Measurements from ENCODE around the gene NUAK2. TPM values are rescaled to one million over a fixed set of nuclear protein-coding genes. Genes with fewer than 3 reads are reported as not detected.

The NUAK2 gene
- total and polyA plus RNA-seq, 2 of the 4 experiments (the other 2 are of a cell fraction), result 7.2 to 17.6 TPM

DNA sequence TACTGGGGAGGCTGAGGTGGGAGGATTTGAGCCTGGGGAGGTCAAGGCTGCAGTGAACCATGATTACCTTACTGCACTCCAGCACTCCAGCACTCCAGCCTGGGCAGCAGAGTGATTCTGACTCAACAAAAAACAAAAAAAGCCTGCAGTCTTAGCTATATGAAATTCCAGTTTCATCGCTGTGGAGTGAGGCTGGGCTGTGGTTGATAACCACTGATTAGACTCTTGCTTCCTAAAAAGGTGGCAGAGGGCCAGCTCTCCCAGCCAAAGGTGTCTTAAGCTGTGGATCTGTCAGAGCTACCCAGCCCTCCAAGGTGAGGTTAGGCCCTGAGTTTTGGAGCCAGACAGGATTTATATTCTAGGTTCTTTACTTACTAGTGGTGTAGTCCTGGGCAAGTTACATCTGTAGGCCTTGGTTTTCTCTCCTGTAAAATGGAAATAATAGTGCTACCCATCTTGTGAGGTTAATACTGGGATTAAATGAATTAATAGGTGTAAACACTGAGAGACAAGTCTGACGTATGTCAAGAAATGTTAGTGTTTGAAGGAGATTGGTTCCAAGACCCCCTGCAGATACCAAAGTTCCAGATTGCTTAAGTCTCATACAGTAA, 57.9 kb downstream of the NUAK2 start:
- DNase-seq (peak; percentile 51), ATAC-seq (ENCODE audit: low read depth) (no peak)
- H4K20me1 ChIP-seq (ENCODE audit: insufficient read depth, low read length), result no peaks in the 10 kb centered on the region
- no peak overlapping the region for H2AK5ac ChIP-seq (ENCODE audit: low read depth, low read length)
- WGBS, 2 experiments (ENCODE audit: extremely low coverage in 2 of 2, insufficient read length in 1 of 2), result no CpG with 5 or more reads among the region's 2 CpGs
- no TSS peak for BruUV-seq (replicated peaks)
- peaks cover 0 to 20% of the 10 kb centered on the region in 2 experiments; a peak in 2 of 4 replicates for H3K79me1 ChIP-seq (ENCODE audit: low read depth in 1 of 2, low read length in 2 of 2)
- H3K23ac ChIP-seq (ENCODE audit: low read depth, low read length), result no peak overlapping the region
- H2BK120ac ChIP-seq (ENCODE audit: low read depth, low read length), result no peak overlapping the region
- no peak overlapping the region for H3K56ac ChIP-seq (ENCODE audit: extremely low read depth, insufficient read depth, low read length)
- no peak overlapping the region for H2BK20ac ChIP-seq (ENCODE audit: low read depth, low read length)
- POLR2A ChIA-PET (ENCODE audit: unreplicated experiment), result no interaction called here
- TF ChIP-seq RFX5 (IDR thresholded peaks at IDR 0.05; ENCODE audit: low read depth, low read length) (no peak), POLR2A (IDR thresholded peaks at IDR 0.05; ENCODE audit: low read depth, low read length) (no peak), MAZ (IDR thresholded peaks at IDR 0.05; ENCODE audit: borderline replicate concordance, low read depth, low read length) (no peak)
- TF ChIP-seq, protein P1, sequence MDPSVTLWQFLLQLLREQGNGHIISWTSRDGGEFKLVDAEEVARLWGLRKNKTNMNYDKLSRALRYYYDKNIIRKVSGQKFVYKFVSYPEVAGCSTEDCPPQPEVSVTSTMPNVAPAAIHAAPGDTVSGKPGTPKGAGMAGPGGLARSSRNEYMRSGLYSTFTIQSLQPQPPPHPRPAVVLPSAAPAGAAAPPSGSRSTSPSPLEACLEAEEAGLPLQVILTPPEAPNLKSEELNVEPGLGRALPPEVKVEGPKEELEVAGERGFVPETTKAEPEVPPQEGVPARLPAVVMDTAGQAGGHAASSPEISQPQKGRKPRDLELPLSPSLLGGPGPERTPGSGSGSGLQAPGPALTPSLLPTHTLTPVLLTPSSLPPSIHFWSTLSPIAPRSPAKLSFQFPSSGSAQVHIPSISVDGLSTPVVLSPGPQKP (IDR thresholded peaks at IDR 0.05; ENCODE audit: borderline replicate concordance, low read depth, low read length), result no peak
- TF ChIP-seq, protein P2, sequence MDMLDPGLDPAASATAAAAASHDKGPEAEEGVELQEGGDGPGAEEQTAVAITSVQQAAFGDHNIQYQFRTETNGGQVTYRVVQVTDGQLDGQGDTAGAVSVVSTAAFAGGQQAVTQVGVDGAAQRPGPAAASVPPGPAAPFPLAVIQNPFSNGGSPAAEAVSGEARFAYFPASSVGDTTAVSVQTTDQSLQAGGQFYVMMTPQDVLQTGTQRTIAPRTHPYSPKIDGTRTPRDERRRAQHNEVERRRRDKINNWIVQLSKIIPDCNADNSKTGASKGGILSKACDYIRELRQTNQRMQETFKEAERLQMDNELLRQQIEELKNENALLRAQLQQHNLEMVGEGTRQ (IDR thresholded peaks at IDR 0.05; ENCODE audit: low read depth, low read length), result no peak
- TF ChIP-seq, protein P3, sequence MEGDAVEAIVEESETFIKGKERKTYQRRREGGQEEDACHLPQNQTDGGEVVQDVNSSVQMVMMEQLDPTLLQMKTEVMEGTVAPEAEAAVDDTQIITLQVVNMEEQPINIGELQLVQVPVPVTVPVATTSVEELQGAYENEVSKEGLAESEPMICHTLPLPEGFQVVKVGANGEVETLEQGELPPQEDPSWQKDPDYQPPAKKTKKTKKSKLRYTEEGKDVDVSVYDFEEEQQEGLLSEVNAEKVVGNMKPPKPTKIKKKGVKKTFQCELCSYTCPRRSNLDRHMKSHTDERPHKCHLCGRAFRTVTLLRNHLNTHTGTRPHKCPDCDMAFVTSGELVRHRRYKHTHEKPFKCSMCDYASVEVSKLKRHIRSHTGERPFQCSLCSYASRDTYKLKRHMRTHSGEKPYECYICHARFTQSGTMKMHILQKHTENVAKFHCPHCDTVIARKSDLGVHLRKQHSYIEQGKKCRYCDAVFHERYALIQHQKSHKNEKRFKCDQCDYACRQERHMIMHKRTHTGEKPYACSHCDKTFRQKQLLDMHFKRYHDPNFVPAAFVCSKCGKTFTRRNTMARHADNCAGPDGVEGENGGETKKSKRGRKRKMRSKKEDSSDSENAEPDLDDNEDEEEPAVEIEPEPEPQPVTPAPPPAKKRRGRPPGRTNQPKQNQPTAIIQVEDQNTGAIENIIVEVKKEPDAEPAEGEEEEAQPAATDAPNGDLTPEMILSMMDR (conservative IDR thresholded peaks at IDR 0.05; ENCODE audit: low read depth, low read length), result no peak
- dilution Hi-C loops (cut with HindIII; ENCODE audit: low sequenced_read_pairs, unreplicated experiment) (no loop called here), intact Hi-C loops (cut with micrococcal nuclease) (no loop called here), in situ Hi-C loops (cut with MboI; ENCODE audit: low sequenced_read_pairs) (loop anchor here (25.0 kb wide), 1 partner anchor 451 kb away; no protein-coding TSS in a partner anchor)
- H4K8ac ChIP-seq (ENCODE audit: low read depth in 2 of 2, low read length in 2 of 2), result no peak overlapping the region
- no peak overlapping the region for H3K27ac ChIP-seq (ENCODE audit: insufficient read depth, low read length)
- no peak overlapping the region for H2BK5ac ChIP-seq (ENCODE audit: low read depth, low read length, poor library complexity, severe bottlenecking)
- no peaks in the 10 kb centered on the region for H3K36me3 ChIP-seq (ENCODE audit: control insufficient read depth, insufficient read depth, low read length)
- CTCF ChIA-PET, result interaction anchor here (2.8 kb wide), 1 partner anchor 10 kb away, joined by 15 read pairs; no protein-coding TSS in a partner anchor
- no peak overlapping the region for H2AK9ac ChIP-seq (replicated peaks; ENCODE audit: low read depth, low read length, poor library complexity)
- no peak overlapping the region for H3K14ac ChIP-seq (replicated peaks; ENCODE audit: low read depth, low read length)
- no peak overlapping the region for H3K18ac ChIP-seq (ENCODE audit: low read depth, low read length)
- H3K27me3 ChIP-seq (ENCODE audit: control insufficient read depth, insufficient read depth, low read length), result no peaks in the 10 kb centered on the region
- no peak overlapping the region for H4K91ac ChIP-seq (ENCODE audit: insufficient read depth, low read depth, low read length)
- H4K5ac ChIP-seq (ENCODE audit: low read depth, low read length), result no peak overlapping the region
- H2BK15ac ChIP-seq (ENCODE audit: low read depth, low read length), result no peak overlapping the region
- no peak overlapping the region for H3K4ac ChIP-seq (ENCODE audit: low read depth, low read length)
- H3K9me3 ChIP-seq (ENCODE audit: control insufficient read depth, insufficient read depth, low read length), result no peaks in the 10 kb centered on the region
- no peak overlapping the region for H3K4me3 ChIP-seq (ENCODE audit: insufficient read depth, low read depth, low read length)
- no peak overlapping the region for H3K4me2 ChIP-seq (ENCODE audit: low read depth, low read length)
- H3K9ac ChIP-seq (ENCODE audit: low read depth, low read length), result no peak overlapping the region
- peaks cover 29% of the 10 kb centered on the region for H3K9me1 ChIP-seq (ENCODE audit: insufficient read depth, low read length)
- H3K4me1 ChIP-seq (ENCODE audit: control insufficient read depth, insufficient read depth, low read length), result peaks cover 22% of the 10 kb centered on the region
- H2AFZ ChIP-seq (replicated peaks; ENCODE audit: low read length, poor library complexity), result no peak overlapping the region
